Osteoblast (primary cell): Measurements from ENCODE around the gene TAF12. TPM values are rescaled to one million over a fixed set of nuclear protein-coding genes. Genes with fewer than 3 reads are reported as not detected.

Experiments used
- DNase-seq: peaks from one replicate; pipeline ENCODE4 v3.0.0; 2011; ENCODE audit warnings: low spot score, mixed read lengths; ENCODE audit not compliant: insufficient read length; ENCODE audit errors: missing footprints
- H2AFZ ChIP-seq: 2 replicates; pipeline ENCODE4 v1.6.0; 2011; ENCODE audit warnings: mild to moderate bottlenecking, low read length
- H3K27ac ChIP-seq: 2 replicates; pipeline ENCODE4 v1.5.1; 2011; ENCODE audit warnings: mild to moderate bottlenecking, low read depth, low read length, moderate library complexity
- H3K27me3 ChIP-seq: 2 replicates; pipeline ENCODE4 v1.6.0; 2012; ENCODE audit warnings: mild to moderate bottlenecking, control low read depth, inconsistent platforms, low read length, moderate library complexity; ENCODE audit not compliant: insufficient read depth
- H3K36me3 ChIP-seq: 2 replicates; pipeline ENCODE4 v1.5.1; 2011; ENCODE audit warnings: mild to moderate bottlenecking, low read length, control low read depth, moderate library complexity; ENCODE audit not compliant: insufficient read depth
- H3K4me1 ChIP-seq: 2 replicates; pipeline ENCODE4 v1.5.1; 2011; ENCODE audit warnings: mild to moderate bottlenecking, low read length, control low read depth, moderate library complexity; ENCODE audit not compliant: insufficient read depth
- H3K4me2 ChIP-seq: 2 replicates; pipeline ENCODE4 v1.6.0; 2011; ENCODE audit warnings: mild to moderate bottlenecking, low read length; ENCODE audit not compliant: insufficient read depth
- H3K4me3 ChIP-seq: fragments of 200-600 bp; sonication (generic); 3 replicates; pipeline ENCODE4 v1.5.1; 2012; ENCODE audit warnings: mild to moderate bottlenecking, low read length, inconsistent platforms; ENCODE audit not compliant: insufficient read depth
- H3K79me2 ChIP-seq: 2 replicates; pipeline ENCODE4 v1.6.0; 2012; ENCODE audit warnings: mild to moderate bottlenecking, low read length, control low read depth, inconsistent platforms; ENCODE audit not compliant: insufficient read depth
- H3K9me3 ChIP-seq: 2 replicates; pipeline ENCODE4 v1.5.1; 2011; ENCODE audit warnings: low read depth, low read length, control low read depth
- H4K20me1 ChIP-seq: 2 replicates; pipeline ENCODE4 v1.6.0; 2012; ENCODE audit warnings: mild to moderate bottlenecking, low read length, control low read depth; ENCODE audit not compliant: insufficient read depth
- total RNA-seq: library from RNA; depleted of rRNA; stranded (reverse); fragments of >200 nt; gene quantifications from 2 replicates; pipeline ENCODE4 v1.2.3, GENCODE V29; 2012
- TF ChIP-seq, protein P1 (sequence below): IDR thresholded peaks from 2 replicates; pipeline ENCODE4 v1.5.1; 2011; ENCODE audit warnings: mild to moderate bottlenecking, low read depth, low read length, moderate library complexity; ENCODE audit errors: extremely low read depth

Gene TAF12
- total RNA-seq, 1 donor: 29.0 TPM

DNA sequence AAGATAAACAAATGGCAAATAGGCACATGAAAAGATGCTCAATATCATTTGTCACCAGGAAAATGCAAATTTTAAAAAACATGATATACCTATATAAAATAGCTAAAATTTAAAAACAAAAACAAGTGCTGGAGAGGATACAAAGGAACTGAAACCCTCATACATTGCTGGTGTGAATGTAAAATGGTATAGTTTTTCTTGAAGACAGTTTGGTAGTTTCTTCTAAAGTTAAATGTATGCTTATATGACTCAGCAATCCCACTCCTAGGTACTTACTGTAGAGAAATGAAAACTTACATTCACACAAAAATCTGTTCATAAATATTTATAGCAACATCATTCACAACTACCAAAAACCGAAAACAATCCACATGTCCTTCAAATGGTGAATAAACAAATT lies 11.2 kb downstream of the TAF12 start:
- TF ChIP-seq, protein P1, sequence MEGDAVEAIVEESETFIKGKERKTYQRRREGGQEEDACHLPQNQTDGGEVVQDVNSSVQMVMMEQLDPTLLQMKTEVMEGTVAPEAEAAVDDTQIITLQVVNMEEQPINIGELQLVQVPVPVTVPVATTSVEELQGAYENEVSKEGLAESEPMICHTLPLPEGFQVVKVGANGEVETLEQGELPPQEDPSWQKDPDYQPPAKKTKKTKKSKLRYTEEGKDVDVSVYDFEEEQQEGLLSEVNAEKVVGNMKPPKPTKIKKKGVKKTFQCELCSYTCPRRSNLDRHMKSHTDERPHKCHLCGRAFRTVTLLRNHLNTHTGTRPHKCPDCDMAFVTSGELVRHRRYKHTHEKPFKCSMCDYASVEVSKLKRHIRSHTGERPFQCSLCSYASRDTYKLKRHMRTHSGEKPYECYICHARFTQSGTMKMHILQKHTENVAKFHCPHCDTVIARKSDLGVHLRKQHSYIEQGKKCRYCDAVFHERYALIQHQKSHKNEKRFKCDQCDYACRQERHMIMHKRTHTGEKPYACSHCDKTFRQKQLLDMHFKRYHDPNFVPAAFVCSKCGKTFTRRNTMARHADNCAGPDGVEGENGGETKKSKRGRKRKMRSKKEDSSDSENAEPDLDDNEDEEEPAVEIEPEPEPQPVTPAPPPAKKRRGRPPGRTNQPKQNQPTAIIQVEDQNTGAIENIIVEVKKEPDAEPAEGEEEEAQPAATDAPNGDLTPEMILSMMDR: no peak
- H4K20me1 ChIP-seq: peaks cover 2% of the 10 kb centered on the region
- no peak overlapping the region for H3K4me3 ChIP-seq
- no peak for DNase-seq
- peaks cover 8% of the 10 kb centered on the region for H3K79me2 ChIP-seq
- no peak overlapping the region for H3K27ac ChIP-seq
- no peak overlapping the region for H3K4me2 ChIP-seq
- no peaks in the 10 kb centered on the region for H3K36me3 ChIP-seq
- no peaks in the 10 kb centered on the region for H3K27me3 ChIP-seq
- H3K4me1 ChIP-seq: peaks cover 3% of the 10 kb centered on the region
- no peak overlapping the region for H2AFZ ChIP-seq
- H3K9me3 ChIP-seq: no peaks in the 10 kb centered on the region

DNA sequence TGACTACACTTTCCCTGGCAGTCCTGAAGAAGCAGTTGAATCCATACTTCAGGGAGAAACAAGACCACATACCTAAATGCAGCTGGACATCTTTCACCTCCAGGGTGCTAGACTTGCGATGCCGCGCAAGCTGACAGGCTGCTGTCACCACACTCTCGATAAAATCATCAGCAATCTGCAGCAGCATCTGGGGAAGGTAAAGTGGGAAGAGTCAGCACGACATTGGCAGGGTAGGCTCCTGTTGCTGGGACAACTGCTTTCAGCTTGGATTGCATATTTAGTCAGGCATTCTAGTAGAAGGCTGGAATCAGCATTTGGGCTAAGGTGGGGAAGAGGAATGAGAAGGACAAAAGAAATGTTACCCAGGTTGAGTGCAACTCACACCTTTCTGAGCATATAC lies 29.7 kb downstream of the TAF12 start:
- no peaks in the 10 kb centered on the region for H3K4me1 ChIP-seq
- TF ChIP-seq, protein P1: no peak
- no peaks in the 10 kb centered on the region for H3K79me2 ChIP-seq
- no peak overlapping the region for H3K27ac ChIP-seq
- no peak for DNase-seq
- H3K4me2 ChIP-seq: no peak overlapping the region
- no peaks in the 10 kb centered on the region for H4K20me1 ChIP-seq
- H3K36me3 ChIP-seq: peaks cover 40% of the 10 kb centered on the region
- H2AFZ ChIP-seq: no peak overlapping the region
- no peaks in the 10 kb centered on the region for H3K27me3 ChIP-seq
- no peaks in the 10 kb centered on the region for H3K9me3 ChIP-seq
- H3K4me3 ChIP-seq: no peak overlapping the region

DNA sequence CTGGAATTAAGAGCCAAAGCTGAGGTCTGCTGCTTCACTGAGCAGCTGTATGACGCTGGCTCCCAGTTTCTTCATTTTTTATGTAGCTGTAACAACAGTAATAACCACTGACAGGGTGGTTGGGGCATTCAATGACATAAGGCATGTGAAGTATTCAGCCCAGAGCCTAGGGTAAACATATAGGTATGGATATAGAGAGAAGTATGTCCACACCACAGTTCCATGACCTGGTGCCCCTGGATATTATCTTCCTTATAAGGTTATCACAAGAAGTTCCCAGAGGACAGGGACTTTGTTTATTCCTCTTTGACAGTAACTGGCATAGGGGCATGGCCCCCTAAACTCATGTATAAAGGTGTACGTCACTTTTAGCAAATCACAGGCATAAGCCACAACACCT lies 36.1 kb downstream of the TAF12 start:
- H3K9me3 ChIP-seq: no peaks in the 10 kb centered on the region
- TF ChIP-seq, protein P1: no peak
- no peaks in the 10 kb centered on the region for H3K27me3 ChIP-seq
- no peak overlapping the region for H2AFZ ChIP-seq
- H4K20me1 ChIP-seq: peaks cover 6% of the 10 kb centered on the region
- peaks cover 10% of the 10 kb centered on the region for H3K4me1 ChIP-seq
- peaks cover 45% of the 10 kb centered on the region for H3K36me3 ChIP-seq
- DNase-seq: no peak
- H3K79me2 ChIP-seq: no peaks in the 10 kb centered on the region
- no peak overlapping the region for H3K4me3 ChIP-seq
- no peak overlapping the region for H3K4me2 ChIP-seq
- no peak overlapping the region for H3K27ac ChIP-seq

DNA sequence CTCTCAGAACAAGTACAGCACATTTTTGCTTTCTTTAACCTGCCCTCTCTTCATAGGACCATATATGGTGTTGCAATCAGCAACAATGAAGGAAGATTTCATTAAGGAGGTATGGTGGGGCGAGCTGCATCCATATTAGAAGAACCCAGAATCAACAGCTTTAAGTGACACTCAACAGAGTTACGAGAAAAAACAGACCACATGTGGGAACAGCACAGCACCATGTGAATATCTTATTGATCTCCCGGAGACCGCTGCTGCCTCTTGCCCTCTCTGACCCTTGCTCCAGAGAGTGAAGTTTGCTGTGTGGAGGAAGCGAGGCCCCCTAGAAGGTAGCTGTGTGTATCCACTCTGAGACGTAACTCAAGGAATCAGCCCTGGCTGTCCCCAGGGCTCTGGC lies 37.9 kb downstream of the TAF12 start:
- H3K79me2 ChIP-seq: no peaks in the 10 kb centered on the region
- H3K4me1 ChIP-seq: peaks cover 15% of the 10 kb centered on the region
- no peaks in the 10 kb centered on the region for H3K27me3 ChIP-seq
- no peaks in the 10 kb centered on the region for H3K9me3 ChIP-seq
- no peak overlapping the region for H3K27ac ChIP-seq
- H3K4me2 ChIP-seq: no peak overlapping the region
- peaks cover 36% of the 10 kb centered on the region for H3K36me3 ChIP-seq
- no peak overlapping the region for H2AFZ ChIP-seq
- TF ChIP-seq, protein P1: no peak
- H3K4me3 ChIP-seq: no peak overlapping the region
- H4K20me1 ChIP-seq: peaks cover 7% of the 10 kb centered on the region
- DNase-seq: no peak
